ENCODE results near the gene OSBPL3. TPM values are rescaled to one million over a fixed set of nuclear protein-coding genes. Genes with fewer than 3 reads are reported as not detected.

Gene OSBPL3
- total RNA-seq, 1 donor from 2014 or later: 76.2 TPM

DNA sequence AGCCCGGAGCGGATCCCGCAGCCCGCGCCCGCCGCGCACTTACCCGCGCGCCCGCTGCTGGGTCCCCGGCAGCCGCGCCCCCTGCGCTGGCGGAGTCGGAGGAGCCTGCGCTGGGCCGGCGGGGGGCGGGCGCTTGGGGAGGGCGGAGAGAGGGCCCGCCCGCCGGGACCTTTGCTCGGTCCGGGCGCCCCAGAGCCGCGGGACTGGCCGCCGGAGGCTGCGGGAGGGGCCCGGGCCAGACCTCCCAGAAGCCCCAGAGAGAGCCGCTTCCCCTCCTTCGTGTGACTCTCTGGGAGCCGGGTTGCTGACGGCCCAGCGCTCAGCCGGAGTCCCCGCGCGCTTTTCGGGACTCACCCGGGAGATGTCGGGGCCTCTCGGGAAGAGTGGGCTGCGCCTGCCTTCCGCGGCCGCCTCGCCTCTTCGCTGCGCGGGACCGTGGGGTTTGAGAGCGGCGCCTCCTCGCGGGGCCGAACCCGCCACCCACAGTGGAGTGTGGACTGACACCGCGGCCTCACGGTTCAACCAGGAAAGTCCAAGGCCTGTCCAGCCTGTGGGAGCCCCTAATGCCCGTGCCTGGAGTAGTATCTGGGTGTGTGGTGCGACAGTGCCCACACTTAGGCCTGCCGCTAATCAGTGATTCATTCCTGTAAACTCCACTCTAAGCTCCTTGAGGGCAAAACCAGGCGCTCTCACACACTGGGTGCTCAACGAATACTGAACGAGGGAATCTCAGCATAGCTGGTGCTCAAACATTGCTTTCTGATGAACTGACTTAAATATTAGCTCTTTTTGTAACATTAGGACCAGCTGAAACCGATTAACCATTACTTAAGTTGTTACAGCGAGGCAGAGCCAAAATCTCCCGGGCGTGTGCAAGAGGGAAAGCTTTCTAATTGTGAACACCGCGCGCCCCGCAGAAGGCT lies 222.4 kb downstream of the OSBPL3 start, which contains the start of gene GSDME:
TSS of gene GSDME (minus strand) at position 112 of the 923 bp plus-strand sequence. CDS start 7,690 bp downstream, outside the sequence.
- Mint-ChIP-seq H3K27ac (peak within 1 kb of the TSS; percentile 80), H3K4me1 (ENCODE audit: low read depth) (peaks cover 33% of the 10 kb centered on the region), H3K9me3 (no peaks in the 10 kb centered on the region), H3K27me3 (ENCODE audit: low read depth) (peaks cover 52% of the 10 kb centered on the region), H3K4me3 (ENCODE audit: low read depth) (peak within 1 kb of the TSS; percentile 87), H3K36me3 (ENCODE audit: low read depth) (no peaks in the 10 kb centered on the region)
- DNase-seq (ENCODE audit: low spot score): peak; percentile 24
- intact Hi-C loops (cut with micrococcal nuclease): loop anchor here (5.0 kb wide), 5 partner anchors 40 to 270 kb away; partner anchors contain the start of gene OSBPL3

DNA sequence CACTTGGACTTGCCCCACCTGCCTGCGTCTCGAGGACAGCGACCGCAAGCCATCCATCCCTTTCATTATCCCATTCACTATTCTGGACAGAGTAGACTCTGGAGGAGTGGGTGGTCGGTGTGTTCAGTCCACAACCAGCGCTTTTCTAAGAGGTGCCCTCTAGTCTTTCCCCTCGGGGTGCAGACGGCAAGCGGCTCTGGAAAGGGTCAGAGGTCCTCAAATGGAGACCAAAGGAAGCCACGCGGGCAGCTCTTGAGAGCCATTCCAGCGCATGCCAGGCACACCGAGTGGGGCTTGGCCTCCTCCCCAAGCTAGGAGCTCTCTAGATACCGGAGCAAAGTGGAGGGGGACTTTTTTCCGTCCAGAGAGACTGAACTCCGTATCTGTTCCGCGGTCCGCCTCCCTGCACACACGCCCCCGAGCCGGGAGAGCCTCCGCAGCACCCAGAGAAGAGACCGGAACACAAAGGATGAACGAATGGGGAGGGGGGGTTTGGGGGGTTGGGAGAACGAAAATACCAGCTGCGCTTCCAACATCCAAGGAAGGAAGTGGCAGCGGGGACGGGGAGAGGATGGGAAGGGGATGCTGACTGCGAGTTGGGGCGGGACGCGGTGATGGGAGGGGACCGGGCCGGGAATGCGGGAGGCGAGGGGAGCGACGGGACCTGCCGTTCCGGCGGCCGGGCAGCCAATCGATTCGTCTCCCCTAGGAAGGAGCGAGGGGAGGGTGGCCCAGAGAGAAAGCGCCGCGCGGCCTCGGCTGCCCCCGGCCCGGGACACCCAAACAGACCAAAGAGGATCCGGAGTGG lies 223.2 kb downstream of the OSBPL3 start:
- peaks cover 50% of the 10 kb centered on the region for H3K27me3 Mint-ChIP-seq (ENCODE audit: low read depth)
- no peaks in the 10 kb centered on the region for H3K9me3 Mint-ChIP-seq
- H3K4me3 Mint-ChIP-seq (ENCODE audit: low read depth): peak overlapping the region; percentile 87
- intact Hi-C loops (cut with micrococcal nuclease): loop anchor here (5.0 kb wide), 5 partner anchors 39 to 271 kb away; partner anchors contain the start of gene OSBPL3
- H3K36me3 Mint-ChIP-seq (ENCODE audit: low read depth): no peaks in the 10 kb centered on the region
- peaks cover 33% of the 10 kb centered on the region for H3K4me1 Mint-ChIP-seq (ENCODE audit: low read depth)
- H3K27ac Mint-ChIP-seq: peak overlapping the region; percentile 80
- DNase-seq (ENCODE audit: low spot score): no peak

DNA sequence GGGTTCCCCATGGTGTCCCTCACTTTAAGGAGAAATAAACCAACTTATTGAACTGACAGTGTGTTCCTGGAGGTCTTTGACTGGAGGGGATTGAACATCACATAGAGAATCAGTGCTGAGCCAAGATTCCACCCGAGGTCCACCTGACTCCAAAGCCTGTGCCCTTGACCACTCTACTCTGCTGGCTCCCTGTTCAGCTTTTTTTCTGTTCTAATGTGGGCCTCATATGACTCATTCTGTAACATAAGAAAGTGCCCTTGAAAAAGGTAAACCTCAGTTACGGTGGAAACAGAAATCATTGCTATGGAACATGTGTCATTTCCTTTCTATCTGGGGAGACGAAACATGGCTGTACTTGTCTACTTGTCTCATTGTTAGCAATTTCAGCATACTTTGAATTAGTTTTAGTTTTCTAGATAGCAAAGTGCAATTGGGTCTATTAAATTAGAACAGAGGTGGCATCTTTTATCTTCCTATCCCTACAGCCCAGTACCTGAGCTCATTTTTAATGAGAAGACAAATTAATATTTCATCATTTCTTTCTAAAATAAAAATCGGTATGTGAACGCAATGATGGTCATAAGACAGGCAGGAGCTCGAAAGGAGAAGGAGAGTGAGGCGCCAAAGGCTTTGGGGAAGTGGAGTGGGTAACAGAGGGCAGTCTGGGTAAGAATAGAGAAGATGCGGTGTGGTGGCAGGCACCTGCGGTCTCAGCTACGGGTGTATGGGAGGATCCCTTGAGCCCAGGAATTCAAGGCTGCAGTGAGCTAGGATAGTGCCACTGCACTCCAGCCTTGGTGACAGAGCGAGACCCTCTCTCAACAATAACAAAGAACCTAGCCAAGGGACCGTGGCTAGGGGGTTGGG lies 224.2 kb downstream of the OSBPL3 start:
- Mint-ChIP-seq H3K9me3 (no peaks in the 10 kb centered on the region), H3K27ac (peak overlapping the region; percentile 80), H3K27me3 (ENCODE audit: low read depth) (peaks cover 45% of the 10 kb centered on the region), H3K36me3 (ENCODE audit: low read depth) (no peaks in the 10 kb centered on the region), H3K4me1 (ENCODE audit: low read depth) (peaks cover 33% of the 10 kb centered on the region), H3K4me3 (ENCODE audit: low read depth) (peak overlapping the region; percentile 87)
- intact Hi-C loops (cut with micrococcal nuclease): loop anchor here (1.0 to 5.0 kb wide), 9 partner anchors 28 to 1160 kb away; partner anchors contain the start of genes CYCS and OSBPL3
- DNase-seq (ENCODE audit: low spot score): peak; percentile 20

DNA sequence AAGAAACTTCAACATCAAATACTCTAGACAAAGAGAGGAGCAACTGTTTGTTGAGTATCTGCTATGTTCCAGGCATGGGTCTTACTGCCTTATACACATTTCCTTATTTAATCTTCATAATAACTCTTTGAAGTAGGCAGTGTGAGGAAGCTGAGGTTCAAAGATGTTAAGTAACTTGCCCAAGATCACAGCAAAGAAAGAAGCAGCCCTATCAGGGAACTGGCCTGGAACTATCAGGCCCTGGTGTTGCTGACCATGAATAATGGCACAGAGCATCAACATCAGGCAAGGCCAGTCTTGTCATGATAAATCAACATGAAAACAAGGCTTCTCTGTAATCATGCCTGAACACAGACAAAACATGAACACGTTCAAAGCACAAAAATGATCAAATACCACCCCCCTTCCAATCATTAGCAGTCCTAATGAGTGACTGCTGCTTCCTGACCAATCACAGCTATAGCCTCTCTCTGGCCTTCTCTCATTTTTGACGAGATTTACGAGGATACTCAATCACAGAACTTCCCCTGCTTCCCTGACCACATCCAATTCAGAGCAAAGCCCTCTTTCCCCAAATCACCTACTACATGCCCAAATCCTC lies 225.0 kb downstream of the OSBPL3 start:
- H3K27me3 Mint-ChIP-seq (ENCODE audit: low read depth): peaks cover 40% of the 10 kb centered on the region
- DNase-seq (ENCODE audit: low spot score): no peak
- peaks cover 33% of the 10 kb centered on the region for H3K4me1 Mint-ChIP-seq (ENCODE audit: low read depth)
- H3K27ac Mint-ChIP-seq: peak overlapping the region; percentile 74
- H3K4me3 Mint-ChIP-seq (ENCODE audit: low read depth): peak overlapping the region; percentile 87
- no peaks in the 10 kb centered on the region for H3K9me3 Mint-ChIP-seq
- peaks cover 1% of the 10 kb centered on the region for H3K36me3 Mint-ChIP-seq (ENCODE audit: low read depth)
- intact Hi-C loops (cut with micrococcal nuclease): loop anchor here (1.0 to 5.0 kb wide), 9 partner anchors 28 to 1160 kb away; partner anchors contain the start of genes CYCS and OSBPL3

DNA sequence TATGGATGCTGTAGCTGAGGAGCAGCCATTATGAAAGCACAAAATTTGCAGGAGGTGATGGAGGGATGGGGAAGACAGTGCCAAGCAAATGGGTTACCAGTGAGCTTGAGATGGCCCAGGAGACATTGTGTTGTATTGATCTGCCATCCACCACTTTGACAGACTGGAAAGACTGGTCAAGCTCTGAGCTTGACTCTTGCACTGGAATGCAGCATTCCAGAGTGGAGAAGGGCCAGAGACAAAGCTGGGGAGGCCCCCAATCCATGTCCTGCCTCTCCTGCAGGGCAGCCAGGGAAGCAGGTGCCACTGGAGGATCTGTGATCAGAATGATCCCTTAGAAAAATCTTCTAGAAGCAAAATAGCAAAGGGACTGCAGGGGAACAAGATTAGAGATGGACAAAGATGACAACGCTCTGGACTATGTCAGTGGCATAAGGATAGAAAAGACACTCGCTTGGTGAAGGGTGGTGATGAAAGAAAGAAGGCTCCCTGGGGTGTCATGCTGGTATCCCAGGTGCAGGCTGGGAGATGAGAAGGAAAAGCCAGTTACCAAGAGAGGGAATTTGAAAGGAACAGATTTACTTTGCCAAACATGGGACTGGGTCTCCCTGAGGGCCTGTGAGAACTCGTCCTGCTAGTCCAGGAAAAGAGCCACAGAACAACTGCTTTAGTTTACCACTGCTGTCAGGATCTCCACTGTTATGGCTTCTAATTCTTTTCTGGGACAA lies 227.7 kb downstream of the OSBPL3 start:
- Mint-ChIP-seq H3K27me3 (ENCODE audit: low read depth) (peaks cover 21% of the 10 kb centered on the region), H3K4me1 (ENCODE audit: low read depth) (peaks cover 27% of the 10 kb centered on the region), H3K36me3 (ENCODE audit: low read depth) (peaks cover 4% of the 10 kb centered on the region), H3K27ac (no peak overlapping the region), H3K4me3 (ENCODE audit: low read depth) (no peak overlapping the region), H3K9me3 (no peaks in the 10 kb centered on the region)
- DNase-seq (ENCODE audit: low spot score): no peak
- intact Hi-C loops (cut with micrococcal nuclease): no loop called here

DNA sequence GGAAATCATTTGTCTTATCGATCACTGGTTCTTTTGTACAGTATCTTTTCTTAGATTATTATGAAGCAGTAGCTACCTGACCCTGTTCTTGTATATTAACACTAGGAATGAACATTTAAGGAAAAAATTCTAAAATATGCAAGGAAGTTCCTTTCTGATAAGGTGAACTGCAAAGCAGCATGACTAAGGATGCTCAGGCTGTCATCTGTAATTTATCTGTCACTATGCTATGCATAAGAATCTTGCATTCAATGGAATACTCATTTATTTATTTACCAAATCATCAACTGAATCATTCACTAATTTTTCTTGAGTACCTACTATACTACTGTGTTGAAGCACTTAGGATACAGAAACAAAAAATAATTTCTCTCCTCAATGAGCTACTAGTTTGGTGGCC lies 228.5 kb downstream of the OSBPL3 start:
- H3K4me3 Mint-ChIP-seq (ENCODE audit: low read depth): no peak overlapping the region
- intact Hi-C loops (cut with micrococcal nuclease): no loop called here
- peaks cover 19% of the 10 kb centered on the region for H3K27me3 Mint-ChIP-seq (ENCODE audit: low read depth)
- H3K4me1 Mint-ChIP-seq (ENCODE audit: low read depth): peaks cover 24% of the 10 kb centered on the region
- peaks cover 4% of the 10 kb centered on the region for H3K36me3 Mint-ChIP-seq (ENCODE audit: low read depth)
- H3K27ac Mint-ChIP-seq: no peak overlapping the region
- DNase-seq (ENCODE audit: low spot score): no peak
- no peaks in the 10 kb centered on the region for H3K9me3 Mint-ChIP-seq

DNA sequence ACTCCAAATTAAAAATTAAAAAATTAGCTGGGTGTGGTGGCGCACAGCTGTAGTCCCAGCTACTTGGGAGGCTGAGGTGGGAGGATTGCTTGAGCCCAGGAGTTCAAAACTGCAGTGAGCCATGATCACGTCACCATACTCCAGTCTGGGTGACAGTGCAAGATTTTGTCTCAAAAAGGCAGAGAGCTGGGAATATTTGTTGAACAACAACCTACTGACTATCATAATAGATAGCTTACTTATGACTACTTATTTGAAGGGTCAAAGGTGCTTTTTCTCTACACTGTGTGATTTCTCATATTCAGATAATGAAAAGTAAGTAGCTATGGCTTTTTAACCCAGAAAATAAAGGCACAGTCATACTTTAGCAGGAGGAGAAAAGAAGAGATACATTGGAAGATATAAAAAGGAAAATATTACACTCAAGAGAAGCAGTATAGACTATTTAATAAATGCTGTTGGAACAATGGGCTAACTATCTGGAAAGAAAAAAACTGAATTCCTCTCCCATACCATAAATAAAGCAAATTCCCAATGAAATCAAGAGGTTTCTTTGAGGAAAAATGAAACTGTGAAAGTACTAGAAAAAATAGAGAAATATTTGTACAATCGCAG lies 229.4 kb downstream of the OSBPL3 start:
- Mint-ChIP-seq H3K27ac (no peak overlapping the region), H3K36me3 (ENCODE audit: low read depth) (peaks cover 4% of the 10 kb centered on the region), H3K4me3 (ENCODE audit: low read depth) (no peak overlapping the region), H3K4me1 (ENCODE audit: low read depth) (peaks cover 14% of the 10 kb centered on the region), H3K9me3 (no peaks in the 10 kb centered on the region), H3K27me3 (ENCODE audit: low read depth) (peaks cover 16% of the 10 kb centered on the region)
- DNase-seq (ENCODE audit: low spot score): no peak
- intact Hi-C loops (cut with micrococcal nuclease): no loop called here

DNA sequence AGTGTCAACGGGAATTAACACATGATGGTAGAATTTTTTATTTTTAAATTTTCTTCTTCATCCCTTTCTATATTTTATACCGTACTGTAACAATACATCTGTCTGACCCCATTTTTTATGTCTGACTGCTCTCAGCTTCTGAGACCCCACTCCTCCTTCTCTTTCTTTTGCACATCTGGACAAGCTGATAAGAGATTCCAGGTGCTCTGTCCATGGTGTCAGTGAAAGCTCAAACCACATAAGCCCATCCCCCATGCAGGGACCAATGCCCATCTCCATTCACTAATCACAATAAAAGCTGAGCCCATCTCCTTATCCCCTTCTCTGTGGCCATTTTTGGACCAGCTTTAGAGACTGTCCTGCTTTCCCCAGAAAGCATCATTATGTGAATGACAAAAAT lies 231.5 kb downstream of the OSBPL3 start:
- intact Hi-C loops (cut with micrococcal nuclease): no loop called here
- H3K27me3 Mint-ChIP-seq (ENCODE audit: low read depth): peaks cover 10% of the 10 kb centered on the region
- H3K27ac Mint-ChIP-seq: no peak overlapping the region
- peaks cover 4% of the 10 kb centered on the region for H3K36me3 Mint-ChIP-seq (ENCODE audit: low read depth)
- peaks cover 2% of the 10 kb centered on the region for H3K4me1 Mint-ChIP-seq (ENCODE audit: low read depth)
- H3K9me3 Mint-ChIP-seq: no peaks in the 10 kb centered on the region
- H3K4me3 Mint-ChIP-seq (ENCODE audit: low read depth): no peak overlapping the region
- no peak for DNase-seq (ENCODE audit: low spot score)

Other genes starting within 250 kb of the OSBPL3 start
- gene GSDME, start 222.7 kb downstream of the OSBPL3 start, total RNA-seq: 8.7 and 9.6 TPM in 2 replicates
- gene CYCS, start 145.1 kb upstream of the OSBPL3 start, total RNA-seq: 235 and 251 TPM in 2 replicates
- not detected in 2 replicates for gene NPVF, start 248.3 kb upstream of the OSBPL3 start, total RNA-seq